Type B pancreatic cell (in vitro differentiated cells): ENCODE measurements around the gene CAT. TPM values are rescaled to one million over a fixed set of nuclear protein-coding genes. Genes with fewer than 3 reads are reported as not detected.

Experiments
- DNase-seq: peaks from one replicate; pipeline ENCODE4 v3.0.0; 2021; ENCODE audit warnings: mixed read lengths; ENCODE audit not compliant: unreplicated experiment; ENCODE audit errors: extremely low spot score
- H3K27ac Mint-ChIP-seq: 2 replicates; pipeline ENCODE4 v1.8.0; 2021; ENCODE audit warnings: mild to moderate bottlenecking, mixed read lengths
- H3K27me3 Mint-ChIP-seq: 2 replicates; pipeline ENCODE4 v1.8.0; 2021; ENCODE audit warnings: mixed read lengths
- H3K36me3 Mint-ChIP-seq: 2 replicates; pipeline ENCODE4 v1.8.0; 2021; ENCODE audit warnings: mixed read lengths
- H3K4me1 Mint-ChIP-seq: one replicate; pipeline ENCODE4 v1.8.0; 2021; ENCODE audit warnings: mixed read lengths; ENCODE audit not compliant: unreplicated experiment
- H3K4me3 Mint-ChIP-seq: 2 replicates; pipeline ENCODE4 v1.8.0; 2021; ENCODE audit warnings: mild to moderate bottlenecking, mixed read lengths
- H3K9me3 Mint-ChIP-seq: 2 replicates; pipeline ENCODE4 v1.8.0; 2021; ENCODE audit warnings: mixed read lengths
- CTCF ChIP-seq: fragments of 200-600 bp; sonication (generic); conservative IDR thresholded peaks from 2 replicates; pipeline ENCODE4 v1.5.0; 2021; ENCODE audit warnings: antibody characterized with exemption, mild to moderate bottlenecking
- total RNA-seq: library from RNA; stranded (reverse); gene quantifications from 2 replicates; pipeline ENCODE4 v1.2.1, GENCODE V29; 2021; ENCODE audit warnings: low replicate concordance

CAT gene
- total RNA-seq, 1 donor from 2014 or later = 61.2 TPM

GRCh38 chr11:34403431-34403830 lies 35.3 kb upstream of the CAT start:
- no peak overlapping the region for H3K27ac Mint-ChIP-seq
- peaks cover 4% of the 10 kb centered on the region for H3K9me3 Mint-ChIP-seq
- no peaks in the 10 kb centered on the region for H3K36me3 Mint-ChIP-seq
- H3K27me3 Mint-ChIP-seq = peaks cover 7% of the 10 kb centered on the region
- H3K4me3 Mint-ChIP-seq = no peak overlapping the region
- TF ChIP-seq CTCF = no peak
- H3K4me1 Mint-ChIP-seq = peaks cover 4% of the 10 kb centered on the region
- DNase-seq = no peak

- H3K27me3 Mint-ChIP-seq = peaks cover 7% of the 10 kb centered on the region
- no peak overlapping the region for H3K4me3 Mint-ChIP-seq
Observed at GRCh38 chr11:34404280-34404679, 34.5 kb upstream of the CAT start.

GRCh38 chr11:34405079-34405858 lies 33.5 kb upstream of the CAT start:
- no peak for DNase-seq
- H3K27me3 Mint-ChIP-seq = peaks cover 7% of the 10 kb centered on the region
- no peak overlapping the region for H3K4me3 Mint-ChIP-seq
- TF ChIP-seq CTCF = no peak
- peaks cover 4% of the 10 kb centered on the region for H3K4me1 Mint-ChIP-seq
- no peaks in the 10 kb centered on the region for H3K36me3 Mint-ChIP-seq
- H3K27ac Mint-ChIP-seq = no peak overlapping the region
- H3K9me3 Mint-ChIP-seq = peaks cover under 1% of the 10 kb centered on the region

More at GRCh38 chr11:34404280-34404679, 34.5 kb upstream of the CAT start:
- H3K9me3 Mint-ChIP-seq = peaks cover 4% of the 10 kb centered on the region
- H3K27ac Mint-ChIP-seq = no peak overlapping the region
- no peaks in the 10 kb centered on the region for H3K36me3 Mint-ChIP-seq
- DNase-seq = no peak
- no peak for TF ChIP-seq CTCF
- H3K4me1 Mint-ChIP-seq = peaks cover 4% of the 10 kb centered on the region

GRCh38 chr11:34406413-34406812 lies 32.3 kb upstream of the CAT start:
- H3K4me3 Mint-ChIP-seq = no peak overlapping the region
- no peak for TF ChIP-seq CTCF
- H3K4me1 Mint-ChIP-seq = peaks cover 4% of the 10 kb centered on the region
- H3K36me3 Mint-ChIP-seq = no peaks in the 10 kb centered on the region
- peaks cover 7% of the 10 kb centered on the region for H3K27me3 Mint-ChIP-seq
- no peak overlapping the region for H3K27ac Mint-ChIP-seq
- no peak for DNase-seq
- no peaks in the 10 kb centered on the region for H3K9me3 Mint-ChIP-seq

- no peaks in the 10 kb centered on the region for H3K9me3 Mint-ChIP-seq
- TF ChIP-seq CTCF = no peak
- peak overlapping the region; percentile 44 for H3K4me3 Mint-ChIP-seq
- peaks cover 4% of the 10 kb centered on the region for H3K4me1 Mint-ChIP-seq
- no peaks in the 10 kb centered on the region for H3K36me3 Mint-ChIP-seq
- no peak for DNase-seq
- H3K27me3 Mint-ChIP-seq = peaks cover 7% of the 10 kb centered on the region
- peak overlapping the region; percentile 39 for H3K27ac Mint-ChIP-seq
Observed at GRCh38 chr11:34407121-34407813, 31.5 kb upstream of the CAT start.
